ENCODE measurements around the gene GRIK1.

GRIK1 gene

DNA sequence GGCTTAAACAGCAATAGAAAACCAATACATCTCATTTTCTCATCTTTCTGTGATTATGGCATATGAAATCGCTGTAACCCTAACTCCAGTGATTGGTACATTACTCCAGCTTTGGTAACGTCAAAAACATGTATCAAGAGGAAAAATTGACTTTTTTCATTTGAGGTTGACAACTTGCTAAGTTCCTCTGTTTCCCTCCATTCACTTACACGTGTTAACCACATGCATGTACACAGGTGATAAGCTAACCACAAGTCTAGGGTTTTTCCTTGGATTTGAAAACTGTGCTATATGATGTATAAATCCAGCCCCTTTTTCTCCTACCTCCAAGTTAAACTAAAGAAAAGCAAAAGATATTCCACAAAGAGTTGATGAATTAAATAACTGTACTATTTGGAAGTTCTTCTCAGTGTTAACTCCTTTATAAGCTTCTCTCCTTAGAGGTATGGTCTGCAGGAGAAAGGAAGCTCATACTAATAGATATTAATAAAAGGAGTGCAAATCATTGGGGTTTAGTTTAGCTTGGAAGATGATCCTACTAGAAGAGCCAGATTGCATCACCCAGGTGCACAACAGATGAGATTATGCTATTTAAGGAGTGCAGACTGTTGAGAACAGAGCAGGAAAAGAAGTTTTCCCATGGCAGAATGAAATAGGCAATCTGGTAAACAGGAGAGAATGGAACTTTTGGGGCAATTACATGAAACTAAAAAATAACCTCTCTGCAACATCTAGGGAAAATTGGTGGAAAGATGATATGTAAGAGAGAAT lies 277.9 kb downstream of the GRIK1 start:
- no peak for DNase-seq

DNA sequence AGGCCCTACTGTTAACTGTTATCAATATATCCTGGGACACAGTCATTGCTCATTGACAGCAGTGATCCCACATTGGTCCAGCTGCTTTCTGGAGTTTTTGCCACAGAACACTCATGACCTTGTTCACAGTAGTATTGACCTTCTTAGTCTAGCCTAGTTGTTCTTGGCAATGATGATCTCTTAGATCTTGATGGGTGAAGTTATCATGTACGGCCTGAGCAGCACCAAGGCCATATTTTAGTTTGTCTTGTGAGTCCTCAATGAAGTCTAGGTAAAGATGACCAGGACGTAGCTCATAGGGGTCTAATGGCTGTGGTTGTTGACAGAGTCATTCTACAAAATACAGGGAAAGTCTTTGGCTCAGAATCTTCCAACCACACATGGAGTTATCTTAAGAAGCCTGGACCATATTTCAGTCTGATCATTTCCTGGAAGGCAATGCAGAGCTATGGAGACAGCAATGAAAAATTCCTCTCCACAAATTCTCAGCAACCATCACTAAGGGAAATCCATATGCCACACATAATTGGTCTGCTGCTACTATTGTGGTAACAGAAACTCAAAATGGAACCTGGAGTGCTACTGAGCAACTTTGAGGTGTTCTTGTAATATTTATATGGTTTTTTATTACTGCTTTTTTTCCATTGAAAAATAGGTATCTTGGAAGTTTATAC lies 279.6 kb downstream of the GRIK1 start:
- DNase-seq = no peak

DNA sequence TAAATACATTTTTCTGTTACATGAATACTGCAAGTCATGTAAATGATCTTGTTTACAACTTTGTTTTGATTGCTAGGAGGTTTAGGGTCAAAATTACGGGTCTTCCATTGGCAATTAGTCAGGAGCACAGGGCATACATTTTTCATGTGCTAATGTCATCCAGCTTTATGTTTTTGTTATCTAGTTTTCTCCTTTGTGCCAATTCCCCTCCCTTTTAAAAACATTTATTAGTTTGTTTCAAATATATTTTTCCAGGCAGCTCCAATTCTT lies 280.9 kb downstream of the GRIK1 start:
- no peak for DNase-seq

DNA sequence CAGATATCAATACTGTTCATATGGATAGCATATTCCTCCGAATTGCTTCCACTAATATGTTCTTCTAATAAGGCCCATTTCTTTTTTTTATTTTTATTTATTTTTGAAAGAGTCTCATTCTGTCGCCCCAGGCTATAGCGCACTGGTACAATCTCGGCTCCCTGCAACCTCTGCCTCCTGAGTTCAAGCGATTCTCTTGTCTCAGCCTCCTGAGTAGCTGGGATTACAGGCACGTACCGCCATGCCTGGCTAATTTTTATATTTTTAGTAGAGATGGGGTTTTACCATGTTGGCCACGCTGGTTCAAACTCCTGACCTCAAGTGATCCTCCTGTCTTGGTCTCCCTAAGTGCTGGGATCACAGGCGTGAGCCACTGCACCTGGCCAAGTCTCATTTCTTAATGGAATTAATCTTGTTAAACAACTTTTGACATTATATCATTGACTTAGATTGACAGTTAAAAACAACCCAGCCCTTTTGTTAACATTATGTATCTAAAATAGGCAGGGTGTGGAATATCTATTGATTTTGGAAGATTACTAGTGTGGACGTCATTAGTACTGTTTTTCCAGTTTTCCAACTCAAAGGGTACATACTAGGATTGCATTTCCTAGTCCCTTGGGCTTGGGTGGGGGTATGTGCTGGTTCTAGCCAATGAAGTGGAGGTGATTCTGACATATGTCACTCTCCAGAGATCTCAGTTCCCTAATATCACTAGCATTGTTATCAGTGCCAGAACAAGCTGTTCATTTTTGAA lies 281.4 kb downstream of the GRIK1 start:
- DNase-seq = no peak

DNA sequence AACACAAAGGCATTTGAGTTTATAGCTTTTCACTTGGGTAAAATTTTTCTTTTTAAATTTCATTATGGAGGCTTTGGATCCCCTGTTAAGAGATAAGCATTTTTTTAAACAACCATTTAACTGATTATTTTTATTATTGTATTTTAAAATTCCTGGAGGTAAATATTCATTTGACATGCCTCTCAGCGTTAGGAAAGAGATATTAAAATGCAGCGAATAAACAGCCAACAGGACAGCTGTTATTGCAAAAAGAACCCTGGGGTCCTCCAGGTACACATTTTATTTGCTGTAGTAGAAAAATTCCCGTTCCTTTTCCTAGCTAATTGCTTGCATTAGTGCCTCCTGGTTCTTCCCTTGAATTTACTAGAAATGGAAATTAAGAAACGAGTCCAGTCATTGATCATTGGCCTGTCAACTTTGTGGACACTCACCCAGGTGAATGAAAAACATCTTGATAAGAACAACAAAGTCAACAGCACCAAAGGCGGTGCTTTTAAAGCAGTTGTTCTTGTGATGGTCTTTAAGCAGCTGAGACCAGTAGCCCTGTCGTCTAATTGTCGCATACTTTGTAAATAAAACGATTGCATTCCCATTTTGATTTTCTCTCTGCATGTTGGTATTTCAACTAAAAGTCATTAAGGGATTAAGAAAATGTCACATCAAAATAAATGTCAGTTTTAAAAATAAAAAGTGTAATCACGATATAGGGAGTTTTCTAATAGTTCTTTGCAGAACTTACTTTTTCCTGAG lies 282.4 kb downstream of the GRIK1 start:
- no peak for DNase-seq

DNA sequence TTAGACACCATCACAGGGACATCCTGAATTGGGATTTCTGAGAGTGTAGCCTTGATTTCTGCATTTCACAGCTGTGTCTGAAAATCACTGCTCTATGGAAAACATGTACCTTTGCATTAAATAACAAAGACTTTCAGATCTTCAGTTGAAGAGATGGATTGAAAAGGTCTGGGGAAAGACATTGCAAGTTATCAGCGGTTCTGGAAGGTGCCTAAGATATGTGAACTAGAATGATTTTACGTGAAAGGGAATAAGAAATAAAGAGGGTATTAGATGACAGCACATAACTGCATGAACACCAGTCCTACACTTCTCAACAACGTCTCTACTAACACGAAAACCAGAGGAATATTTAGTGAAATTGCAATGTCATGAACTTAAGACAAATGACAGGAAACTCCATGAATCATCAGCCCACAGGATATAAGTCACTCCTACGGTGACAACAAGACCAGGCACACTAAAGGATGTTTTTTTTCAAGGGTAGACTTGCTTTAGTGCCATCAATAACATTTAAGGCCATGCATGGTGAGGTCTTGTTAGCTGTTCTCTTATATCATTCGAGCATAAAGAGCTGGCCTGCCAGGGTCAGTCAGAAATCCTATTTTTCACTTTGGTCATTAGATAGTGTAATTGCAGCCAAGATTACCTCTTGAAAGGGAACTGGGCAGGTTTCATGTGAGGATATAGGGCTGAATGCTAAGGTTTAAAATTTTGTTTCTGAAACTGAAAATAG lies 283.1 kb downstream of the GRIK1 start:
- no peak for DNase-seq

DNA sequence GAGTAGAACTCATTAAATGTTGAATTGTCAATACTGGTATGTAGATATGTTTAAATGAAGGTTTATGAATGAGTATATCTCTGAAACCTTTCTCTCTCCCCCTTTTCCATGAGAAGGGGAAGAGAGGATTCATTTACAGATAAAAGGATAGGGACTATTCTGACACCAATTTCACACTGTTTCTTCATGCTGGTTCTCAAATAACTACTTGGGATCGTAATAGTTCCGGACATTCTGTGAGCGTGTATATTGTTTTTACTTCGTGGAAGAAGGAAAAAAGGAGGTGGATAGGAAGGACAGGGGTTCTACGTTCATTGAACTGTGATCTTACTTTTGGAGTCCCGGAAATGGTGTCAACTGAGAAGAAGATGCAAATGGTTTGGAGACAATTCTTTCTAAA lies 284.2 kb downstream of the GRIK1 start:
- DNase-seq = no peak

DNA sequence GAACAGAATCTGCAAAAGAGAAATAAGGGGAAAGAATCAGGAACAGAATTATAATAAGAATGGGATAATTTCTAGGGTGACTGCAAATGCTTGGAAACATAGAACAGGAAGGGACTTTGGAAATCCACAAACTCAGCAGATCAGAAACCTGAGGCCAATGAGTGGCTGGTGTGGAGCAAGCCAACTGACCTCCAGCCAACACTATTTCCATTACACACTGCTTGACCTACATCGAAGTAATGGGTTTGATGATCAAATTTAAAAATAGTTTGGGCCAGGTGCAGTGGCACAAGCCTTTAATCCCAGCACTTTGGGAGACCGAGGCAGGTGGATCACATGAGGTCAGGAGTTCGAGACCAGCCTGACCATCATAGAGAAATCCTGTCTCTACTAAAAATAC lies 284.9 kb downstream of the GRIK1 start:
- no peak for DNase-seq

DNA sequence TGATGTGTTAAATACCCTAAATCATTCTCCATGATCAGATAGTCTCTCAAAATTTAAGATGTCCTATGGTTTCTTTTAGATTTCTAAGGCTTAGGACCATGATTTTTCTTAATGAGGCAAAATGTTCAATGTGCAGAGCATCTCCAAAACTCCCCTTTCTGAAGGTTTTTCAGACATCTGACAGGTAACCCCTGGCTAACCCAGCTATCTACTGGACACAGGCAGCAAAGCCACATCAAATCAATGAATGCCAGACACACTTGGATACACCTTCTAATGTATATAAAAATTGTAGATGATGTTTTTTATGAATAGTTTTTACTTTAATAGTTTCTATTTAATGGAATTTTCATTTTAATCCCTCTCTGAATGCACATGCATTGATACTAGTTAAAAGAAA lies 285.6 kb downstream of the GRIK1 start:
- DNase-seq = no peak

DNA sequence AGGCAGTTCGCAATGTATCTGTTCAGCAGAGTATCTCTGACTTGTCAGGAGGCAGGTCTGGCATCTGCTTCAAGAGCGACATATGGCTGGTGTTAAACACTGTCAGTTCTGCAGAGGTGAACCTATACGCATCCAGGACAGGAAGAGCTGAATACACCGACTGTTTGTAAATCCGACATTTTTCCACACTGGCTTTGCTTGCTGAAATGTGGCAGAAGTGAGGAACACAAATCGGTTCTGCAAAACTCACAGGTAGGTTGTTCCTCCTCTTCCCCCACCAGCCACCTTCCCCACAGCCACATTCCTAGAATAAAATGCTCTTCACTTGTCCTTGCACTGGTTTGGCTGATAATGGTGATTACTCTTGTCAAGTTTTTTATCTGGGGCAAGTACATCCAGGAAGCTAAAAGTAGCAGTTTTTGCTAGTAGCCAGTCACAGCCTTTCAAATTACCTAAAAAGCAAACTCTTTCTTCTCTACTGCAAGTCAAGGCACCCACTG lies 289.2 kb downstream of the GRIK1 start:
- no peak for DNase-seq

DNA sequence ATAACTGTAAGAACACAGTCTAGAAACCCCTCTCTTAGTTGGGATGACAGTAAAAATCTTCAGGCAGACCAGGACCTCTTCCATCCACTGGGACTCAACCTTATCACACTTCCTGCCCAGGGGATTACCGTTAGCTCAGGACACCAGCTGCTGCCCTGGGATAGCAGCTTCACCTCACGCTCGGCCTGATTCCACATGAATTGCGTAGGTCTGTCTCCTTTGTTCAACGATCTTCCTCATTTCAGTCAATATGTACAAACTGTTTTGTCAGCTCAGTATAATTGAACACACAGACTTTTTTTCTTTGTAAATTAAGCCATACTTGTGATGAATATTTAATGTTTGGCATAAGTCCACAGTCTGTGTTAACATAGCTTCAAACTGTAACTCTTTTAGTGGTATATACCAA lies 290.4 kb downstream of the GRIK1 start:
- DNase-seq = no peak

DNA sequence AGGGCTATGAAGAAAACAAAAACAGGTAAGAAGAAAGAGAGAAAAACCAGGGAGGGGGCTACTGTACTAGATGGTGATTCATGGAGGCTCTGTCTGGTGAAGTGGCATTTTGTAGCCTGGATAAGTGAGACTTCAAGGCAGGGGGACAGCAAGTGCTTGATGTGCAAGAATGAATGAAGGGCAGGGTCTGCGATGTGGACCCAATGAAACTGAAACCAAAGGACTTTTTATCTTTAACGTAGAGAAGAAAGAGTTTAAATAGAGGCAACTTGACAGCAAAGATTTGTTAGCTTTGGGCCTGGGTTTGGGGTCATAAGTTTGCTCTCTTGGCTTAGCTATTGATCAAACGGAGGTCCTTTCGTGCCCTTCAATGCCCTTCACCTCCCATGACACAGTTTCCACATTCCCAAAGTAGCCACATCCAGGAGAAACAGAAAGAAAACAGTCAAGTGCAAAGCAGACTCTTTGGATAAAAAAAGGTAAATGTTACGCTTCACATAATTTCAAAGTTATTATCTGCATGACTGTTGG lies 291.0 kb downstream of the GRIK1 start:
- no peak for DNase-seq

DNA sequence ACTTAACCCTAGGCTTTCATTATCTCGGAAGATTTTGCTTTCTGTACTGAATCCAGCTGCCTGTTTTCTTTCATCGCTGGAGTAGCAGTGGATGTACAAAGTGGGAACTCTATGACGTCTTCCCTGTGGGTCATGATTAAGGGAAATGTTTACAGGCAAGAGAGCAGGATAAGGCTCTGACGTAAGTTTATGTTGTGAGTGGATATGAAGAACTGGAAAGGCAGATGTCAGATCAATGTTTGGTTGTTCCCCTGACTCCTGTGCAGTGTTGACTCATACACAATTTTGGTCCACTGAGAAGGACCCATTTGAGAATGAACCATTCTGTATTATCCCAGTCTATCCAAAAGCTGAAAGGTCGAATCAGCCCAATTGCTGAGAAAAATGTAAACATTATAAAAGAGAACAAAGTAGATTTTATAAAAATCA lies 292.4 kb downstream of the GRIK1 start:
- no peak for DNase-seq

DNA sequence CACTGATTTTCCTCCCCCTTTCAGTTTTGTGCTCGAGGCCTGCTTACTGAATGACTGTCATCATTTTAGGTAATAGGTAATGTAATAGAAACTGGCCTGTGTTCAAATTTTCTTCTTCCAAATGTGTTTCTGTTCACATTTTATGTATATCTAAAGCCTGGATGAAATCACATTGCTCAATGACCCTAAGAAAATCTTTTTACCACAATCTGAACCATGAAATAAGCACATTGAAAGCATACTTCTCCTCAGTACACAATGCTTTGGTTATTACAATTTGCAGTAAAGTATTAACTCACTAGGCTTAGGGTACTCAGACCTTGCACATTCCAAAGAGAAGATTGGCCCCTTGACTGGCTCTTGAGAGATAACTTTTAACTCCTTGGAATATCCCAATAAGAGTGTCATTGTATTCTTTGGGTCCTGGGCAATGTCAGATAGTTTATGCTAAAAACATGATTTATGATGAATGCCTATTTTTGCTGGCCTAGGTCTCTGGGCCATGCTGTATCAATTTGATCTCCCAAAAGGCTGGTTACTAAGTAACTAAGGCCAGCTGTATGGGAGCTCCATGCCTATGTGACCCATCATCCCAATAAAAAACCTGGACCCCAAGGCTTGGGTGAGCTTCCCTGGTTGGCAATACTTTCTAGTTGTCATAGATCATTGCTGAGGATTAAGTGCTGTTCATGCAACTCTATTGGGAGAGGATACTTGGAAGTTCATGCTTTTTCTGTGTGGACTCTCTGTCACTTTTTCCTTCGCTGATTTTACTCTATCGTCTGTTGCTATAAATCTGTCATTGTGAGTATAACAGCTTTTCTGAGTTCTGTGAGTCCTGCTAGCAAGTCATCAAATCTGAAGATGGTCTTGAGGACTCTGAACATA lies 293.9 kb downstream of the GRIK1 start:
- no peak for DNase-seq

DNA sequence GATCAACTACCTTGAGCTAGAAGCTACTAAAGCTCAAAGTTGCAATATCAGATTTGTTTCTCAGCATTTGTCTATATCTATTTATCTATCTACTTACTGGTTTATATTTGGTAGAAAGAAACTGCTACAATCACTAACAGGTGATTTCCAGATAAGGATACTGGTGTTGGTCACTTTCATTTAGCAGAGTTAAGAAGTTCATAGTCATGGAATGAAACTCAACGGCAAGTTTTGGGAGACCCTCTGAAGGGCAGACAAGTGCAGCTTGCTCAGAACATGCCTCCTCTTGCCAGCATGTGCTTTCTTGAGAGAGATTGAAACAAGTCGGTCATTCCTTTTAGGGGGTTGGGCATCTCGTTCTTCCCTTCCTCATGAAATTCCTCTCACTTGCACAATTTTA lies 296.5 kb downstream of the GRIK1 start:
- DNase-seq = no peak

DNA sequence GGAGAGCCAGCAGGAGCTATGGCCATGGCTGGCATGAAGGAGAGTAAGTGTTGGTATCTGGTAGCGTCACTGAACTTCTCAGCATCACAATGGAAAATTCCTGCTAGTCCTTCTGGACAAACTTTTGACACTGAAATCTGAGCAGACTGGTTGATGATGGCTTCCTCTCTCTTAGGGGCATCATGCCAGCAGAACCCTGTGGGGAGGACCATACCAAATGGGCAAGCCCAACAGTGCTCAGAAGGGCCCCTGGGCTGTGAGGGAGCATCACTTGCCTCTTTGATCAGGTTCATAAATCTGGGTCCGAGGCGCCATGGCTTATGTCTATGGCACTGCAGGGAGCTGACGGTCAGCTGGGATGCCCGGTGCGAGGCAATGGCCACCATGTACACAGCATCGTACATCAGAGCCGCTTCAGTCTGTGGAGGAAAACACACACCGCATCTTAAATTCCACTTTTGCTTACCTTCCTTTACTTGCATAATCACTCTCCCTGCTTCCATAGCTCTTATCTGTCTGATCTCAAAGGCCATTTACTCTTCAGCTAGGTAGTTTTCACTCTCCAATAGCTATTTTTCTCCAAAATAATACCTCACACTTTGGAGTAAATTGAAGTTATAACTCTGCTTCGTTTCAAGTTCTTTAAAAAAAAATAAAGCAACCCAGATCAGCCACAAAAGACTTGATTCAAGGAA lies 297.1 kb downstream of the GRIK1 start:
- DNase-seq = no peak

DNA sequence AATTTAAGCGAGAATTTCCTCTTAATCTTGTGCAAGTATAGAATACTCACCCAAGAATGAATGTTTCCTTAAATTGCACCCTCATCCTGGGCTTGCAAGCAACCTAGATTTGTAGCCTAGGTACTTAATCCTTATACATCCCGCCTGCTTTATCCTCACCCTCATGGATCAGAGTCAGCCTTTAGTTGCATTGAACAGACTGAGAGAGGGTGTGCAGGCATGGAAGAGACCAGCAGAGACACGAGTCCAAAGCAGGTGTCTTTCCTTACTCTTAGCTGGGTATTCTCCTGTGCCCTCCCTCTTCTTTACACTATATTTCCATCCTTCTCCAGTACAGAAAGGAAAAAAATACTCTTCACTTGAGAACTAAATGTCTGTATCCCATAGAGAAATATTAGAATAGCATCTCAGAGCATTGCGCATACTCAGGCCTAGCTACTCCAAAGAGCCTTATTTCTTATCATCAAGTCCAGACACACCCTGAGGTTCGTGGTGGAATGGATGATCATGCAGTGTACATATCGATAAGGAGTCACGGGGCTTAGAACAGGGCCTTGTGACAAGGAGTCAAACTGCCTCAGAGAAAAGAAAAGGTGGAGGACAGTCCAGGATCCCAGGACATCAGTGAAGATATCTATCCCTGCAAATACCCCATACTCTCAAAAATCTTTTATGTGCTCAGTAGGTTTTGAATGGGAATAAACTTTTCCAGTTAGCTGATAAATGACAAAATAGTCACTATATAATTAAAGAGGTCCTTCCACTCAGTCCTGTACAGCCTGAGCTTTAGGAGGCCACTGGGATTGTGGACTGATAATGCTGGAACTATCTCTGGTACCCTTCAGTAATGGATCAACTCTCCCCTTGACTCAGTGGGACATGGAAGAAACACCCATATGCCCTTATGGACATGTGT lies 297.9 kb downstream of the GRIK1 start:
- DNase-seq = no peak

DNA sequence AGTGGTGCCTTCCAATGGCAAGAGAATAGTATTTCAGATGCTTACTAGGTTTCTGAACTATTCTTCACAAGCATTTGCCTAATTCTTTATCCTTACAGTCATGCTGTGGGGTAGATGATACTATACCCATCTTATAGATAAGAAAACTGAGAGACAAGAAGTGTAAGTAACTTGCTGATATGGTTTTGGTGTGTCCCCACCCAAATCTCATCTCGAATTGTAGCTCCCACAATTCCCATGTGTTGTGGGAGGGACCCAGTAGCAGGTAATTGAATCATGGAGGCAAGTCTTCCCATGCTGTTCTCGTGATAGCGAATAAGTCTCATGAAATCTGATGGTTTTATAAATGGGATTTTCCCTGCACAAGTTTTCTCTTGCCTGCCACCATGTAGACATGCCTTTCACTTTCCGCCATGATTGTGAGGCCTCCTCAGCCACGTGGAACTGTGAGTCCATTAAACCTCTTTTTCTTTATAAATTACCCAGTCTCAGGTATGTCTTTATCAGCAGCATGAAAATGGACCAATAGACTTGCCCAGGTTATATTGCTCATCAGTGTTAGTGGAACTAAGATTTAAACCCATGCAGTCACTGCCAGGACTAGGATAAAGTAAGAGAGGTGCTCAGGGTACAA lies 298.7 kb downstream of the GRIK1 start:
- no peak for DNase-seq

DNA sequence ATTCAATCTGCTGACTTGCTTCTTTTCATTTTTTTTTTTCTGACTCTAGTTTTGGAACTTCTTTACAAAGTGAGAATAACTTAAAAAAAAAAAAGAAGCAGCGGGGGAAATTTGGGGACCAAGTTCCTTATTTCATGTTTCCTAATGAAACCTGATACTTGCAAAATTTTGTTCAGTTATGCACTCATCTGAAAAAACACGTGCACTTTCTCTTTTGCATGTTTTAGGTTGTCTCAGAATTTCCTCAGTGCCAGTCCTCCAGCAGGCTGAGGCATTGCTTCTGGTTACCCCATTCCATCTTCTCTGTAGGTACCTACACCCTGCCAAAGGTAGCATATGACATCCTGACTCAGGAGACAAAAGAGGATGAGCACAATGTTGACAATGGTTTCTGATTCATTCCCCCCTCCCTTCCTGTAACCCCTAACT lies 299.7 kb downstream of the GRIK1 start:
- no peak for DNase-seq

All from stimulated activated CD4-positive, alpha-beta T cell treated with anti-CD3 and anti-CD28 coated beads, Interleukin-2, amount 100 ng/mL, for 24 hours (primary cell).